Mucosa of stomach (tissue), 1 donor: Measurements from ENCODE around the gene DEFB118.
"Not testable (repeated sequence)": the region's sequence is repeated elsewhere in the genome, so short reads cannot be mapped to it uniquely, and the experiment has no call there.

Experiments
- H3K27me3 ChIP-seq: one replicate; pipeline ENCODE4 v1.7.0; 2013; ENCODE audit warnings: mild to moderate bottlenecking, low read length; ENCODE audit not compliant: control insufficient read depth, insufficient read depth
- H3K36me3 ChIP-seq: one replicate; pipeline ENCODE4 v1.7.0; 2013; ENCODE audit warnings: low read length; ENCODE audit not compliant: control insufficient read depth, insufficient read depth
- H3K4me1 ChIP-seq: one replicate; pipeline ENCODE4 v1.7.0; 2013; ENCODE audit warnings: mild to moderate bottlenecking, low read length; ENCODE audit not compliant: control insufficient read depth, insufficient read depth
- H3K4me3 ChIP-seq: one replicate; pipeline ENCODE4 v1.7.0; 2013; ENCODE audit warnings: low read length
- H3K9ac ChIP-seq: one replicate; pipeline ENCODE4 v1.7.0; 2013; ENCODE audit warnings: mild to moderate bottlenecking, low read length, moderate library complexity
- H3K9me3 ChIP-seq: one replicate; pipeline ENCODE4 v1.7.0; 2013; ENCODE audit warnings: mild to moderate bottlenecking, low read length, moderate library complexity; ENCODE audit not compliant: control insufficient read depth
- donor health status: Pancreatic carcinoma.

The DEFB118 gene, protein sequence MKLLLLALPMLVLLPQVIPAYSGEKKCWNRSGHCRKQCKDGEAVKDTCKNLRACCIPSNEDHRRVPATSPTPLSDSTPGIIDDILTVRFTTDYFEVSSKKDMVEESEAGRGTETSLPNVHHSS

DNA sequence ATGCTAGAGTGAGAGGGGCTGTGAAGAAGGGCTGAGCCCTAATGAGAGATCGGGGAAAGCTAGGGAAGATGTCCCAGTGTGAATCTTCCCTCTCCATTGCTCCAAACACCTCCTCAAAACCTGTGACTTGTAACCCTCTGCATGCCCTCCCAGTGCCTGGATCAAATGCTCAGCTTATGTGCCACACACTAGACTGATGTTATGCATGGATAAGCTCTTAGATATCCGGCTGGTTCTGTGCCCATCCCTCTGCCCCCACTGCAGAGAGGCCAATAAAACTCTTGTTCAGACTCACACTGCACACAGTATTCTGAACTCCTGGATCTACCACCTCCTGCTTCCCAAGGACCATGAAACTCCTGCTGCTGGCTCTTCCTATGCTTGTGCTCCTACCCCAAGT lies at the start of gene DEFB118:
TSS of gene DEFB118 (plus strand) at position 301 of the 400 bp plus-strand sequence. CDS start at position 351, 50 bp downstream.
- Histone ChIP-seq H3K9me3 (no peaks in the 10 kb centered on the region), H3K4me1 (no peaks in the 10 kb centered on the region)

DNA sequence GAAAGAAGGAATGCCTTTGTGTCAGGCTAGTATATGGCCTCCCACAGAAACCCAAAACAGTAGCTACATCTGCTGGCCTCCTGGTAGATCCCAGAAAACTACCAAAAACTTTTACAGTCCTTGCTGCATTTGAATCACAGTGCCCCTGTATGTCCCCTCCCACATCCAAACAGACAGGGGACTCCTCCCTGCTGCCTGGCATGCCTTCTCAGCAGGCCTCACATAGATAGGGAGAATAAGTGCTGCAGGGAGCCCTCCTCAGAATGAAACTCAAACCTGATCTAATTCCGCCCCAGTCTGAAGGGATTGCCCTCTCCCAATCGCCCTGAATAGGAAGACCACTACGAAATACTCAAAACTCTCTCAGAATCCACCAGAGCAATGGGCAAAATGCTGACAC lies 45.9 kb upstream of the DEFB118 start:
- Histone ChIP-seq H3K9me3 (no peaks in the 10 kb centered on the region), H3K4me3 (no peak overlapping the region), H3K9ac (no peak overlapping the region), H3K27me3 (no peaks in the 10 kb centered on the region), H3K4me1 (no peaks in the 10 kb centered on the region), H3K36me3 (no peaks in the 10 kb centered on the region)

More for the DNA sequence above, at the start of gene DEFB118:
- H3K4me3 ChIP-seq: no peak within 1 kb of the TSS
- no peaks in the 10 kb centered on the region for H3K36me3 ChIP-seq
- H3K9ac ChIP-seq: no peak within 1 kb of the TSS
- no peaks in the 10 kb centered on the region for H3K27me3 ChIP-seq

DNA sequence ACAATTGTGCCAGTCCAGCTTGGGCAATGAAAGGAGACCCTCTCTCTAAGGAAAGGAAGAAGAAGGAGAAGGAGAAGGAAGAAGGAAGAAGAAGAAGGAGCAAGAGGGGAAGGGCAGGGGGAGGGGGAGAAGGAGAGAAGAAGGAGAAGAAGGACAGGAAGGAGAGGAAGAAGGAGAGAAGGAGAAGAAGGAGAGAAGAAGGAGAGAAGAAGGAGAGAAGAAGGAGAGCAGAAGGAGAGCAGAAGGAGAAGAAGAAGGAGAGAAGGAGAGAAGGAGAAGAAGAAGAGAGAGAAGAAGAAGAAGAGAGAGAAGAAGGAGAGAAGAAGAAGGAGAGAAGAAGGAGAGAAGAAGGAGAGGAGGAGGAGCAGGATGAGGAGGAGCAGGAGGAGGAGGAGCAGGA lies 37.5 kb upstream of the DEFB118 start:
- Histone ChIP-seq H3K27me3 (no peaks in the 10 kb centered on the region), H3K4me1 (no peaks in the 10 kb centered on the region), H3K9me3 (no peaks in the 10 kb centered on the region), H3K36me3 (no peaks in the 10 kb centered on the region), H3K9ac (no peak overlapping the region), H3K4me3 (no peak overlapping the region)

DNA sequence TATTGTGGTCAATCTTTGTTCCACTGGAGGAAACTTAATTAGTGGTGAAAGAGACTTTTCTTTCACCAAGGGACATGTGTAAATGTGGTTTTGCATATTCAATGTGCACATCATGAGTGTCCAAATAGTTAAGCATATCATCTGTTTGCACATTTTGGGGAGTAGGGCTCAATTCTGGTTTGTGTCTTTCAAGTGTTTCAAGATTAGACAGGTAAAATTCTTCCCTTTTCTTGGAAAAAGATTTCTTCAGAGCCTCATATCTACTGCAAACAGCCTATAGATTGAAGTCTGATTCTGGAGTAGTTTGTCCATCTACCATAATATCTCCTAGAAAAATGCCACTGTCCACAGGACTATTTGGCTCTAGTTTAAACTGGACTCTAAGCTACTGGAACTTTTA lies 26.9 kb upstream of the DEFB118 start:
- Histone ChIP-seq H3K9me3 (no peaks in the 10 kb centered on the region), H3K9ac (no peak overlapping the region), H3K36me3 (no peaks in the 10 kb centered on the region), H3K27me3 (no peaks in the 10 kb centered on the region), H3K4me3 (no peak overlapping the region), H3K4me1 (no peaks in the 10 kb centered on the region)

DNA sequence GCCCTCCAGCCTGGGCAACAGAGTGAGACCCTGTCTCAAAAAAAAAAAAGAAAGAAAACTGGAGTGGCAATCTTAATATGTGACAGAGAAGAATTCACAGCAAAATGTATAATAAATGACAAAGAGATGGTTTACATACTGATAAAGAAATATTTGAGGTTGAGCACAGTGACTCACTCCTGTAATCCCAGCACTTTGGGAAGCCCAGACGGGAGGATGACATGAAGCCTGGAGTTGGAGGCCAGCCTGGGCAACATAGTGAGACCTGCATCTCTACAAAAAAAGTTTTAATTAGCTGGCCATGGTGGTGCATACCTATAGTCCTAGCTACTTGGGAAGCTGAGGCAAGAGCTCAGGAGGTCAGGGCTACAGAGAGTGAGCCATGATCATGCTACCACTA lies 12.4 kb upstream of the DEFB118 start:
- H3K36me3 ChIP-seq: no peaks in the 10 kb centered on the region
- H3K4me3 ChIP-seq: no peak overlapping the region
- H3K27me3 ChIP-seq: no peaks in the 10 kb centered on the region
- H3K9me3 ChIP-seq: no peaks in the 10 kb centered on the region
- H3K9ac ChIP-seq: no peak overlapping the region
- no peaks in the 10 kb centered on the region for H3K4me1 ChIP-seq

DNA sequence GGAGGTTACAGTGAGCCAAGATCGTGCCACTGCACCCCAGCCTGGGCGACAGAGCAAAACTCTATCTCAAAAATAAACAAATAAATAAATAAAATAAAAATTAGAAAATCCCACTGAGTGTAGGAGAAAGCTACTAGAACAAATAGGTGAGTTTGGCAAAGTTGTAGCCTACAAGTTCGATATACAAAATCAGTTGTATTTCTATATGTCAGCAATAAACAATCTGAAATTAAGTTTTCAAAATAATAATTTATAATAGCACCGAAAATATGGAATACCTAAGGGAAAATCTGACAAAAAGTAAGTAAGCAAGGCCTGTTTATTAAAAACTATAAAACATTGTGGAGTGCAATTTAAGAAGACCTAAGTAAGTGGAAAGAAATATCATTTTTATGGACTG lies 5.1 kb upstream of the DEFB118 start:
- H3K36me3 ChIP-seq: no peaks in the 10 kb centered on the region
- H3K27me3 ChIP-seq: no peaks in the 10 kb centered on the region
- H3K9me3 ChIP-seq: no peaks in the 10 kb centered on the region
- no peak overlapping the region for H3K9ac ChIP-seq
- no peaks in the 10 kb centered on the region for H3K4me1 ChIP-seq
- H3K4me3 ChIP-seq: no peak overlapping the region

DNA sequence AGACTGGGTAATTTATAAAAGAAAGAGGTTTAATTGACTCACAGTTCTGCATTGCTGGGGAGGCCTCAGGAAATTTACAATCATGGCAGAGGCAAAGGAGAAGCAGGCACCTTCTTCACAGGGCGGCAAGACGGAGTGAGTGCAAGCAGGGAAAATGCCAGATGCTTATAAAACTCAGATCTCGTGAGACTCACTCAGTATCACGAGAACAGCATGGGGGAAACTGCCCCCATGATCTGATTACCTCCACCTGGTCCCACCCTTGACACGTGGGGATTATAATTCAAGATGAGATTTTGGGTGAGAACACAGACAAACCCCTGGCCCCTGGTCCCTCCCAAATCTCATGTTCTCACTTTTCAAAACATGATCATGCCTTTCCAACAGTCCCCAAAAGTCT lies 4.1 kb upstream of the DEFB118 start:
- not testable (repeated sequence) for H3K9me3 ChIP-seq, H3K36me3 ChIP-seq, H3K4me1 ChIP-seq, H3K9ac ChIP-seq, H3K4me3 ChIP-seq, H3K27me3 ChIP-seq

DNA sequence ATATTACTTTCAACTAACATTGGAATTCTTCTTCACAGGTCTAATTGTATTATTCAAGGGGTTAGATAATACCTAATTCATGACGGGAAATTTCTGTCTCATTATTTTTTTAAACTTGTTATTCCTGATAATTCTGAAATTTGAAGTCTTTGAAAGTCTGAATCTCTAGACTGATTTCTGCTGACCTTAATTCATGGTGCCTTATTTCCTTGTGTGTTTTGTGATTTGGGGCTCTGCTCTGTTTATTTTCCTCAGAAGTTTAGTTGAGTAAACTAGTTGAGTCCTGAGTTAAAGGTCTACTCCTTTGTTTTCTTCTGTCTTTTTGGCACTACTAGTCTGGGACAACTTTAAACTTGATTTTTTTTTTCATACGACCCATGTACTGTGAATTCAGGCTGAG lies 5.9 kb downstream of the DEFB118 start:
- no peaks in the 10 kb centered on the region for H3K9me3 ChIP-seq
- H3K36me3 ChIP-seq: no peaks in the 10 kb centered on the region
- H3K4me3 ChIP-seq: no peak overlapping the region
- H3K4me1 ChIP-seq: no peaks in the 10 kb centered on the region
- no peak overlapping the region for H3K9ac ChIP-seq
- no peaks in the 10 kb centered on the region for H3K27me3 ChIP-seq

DNA sequence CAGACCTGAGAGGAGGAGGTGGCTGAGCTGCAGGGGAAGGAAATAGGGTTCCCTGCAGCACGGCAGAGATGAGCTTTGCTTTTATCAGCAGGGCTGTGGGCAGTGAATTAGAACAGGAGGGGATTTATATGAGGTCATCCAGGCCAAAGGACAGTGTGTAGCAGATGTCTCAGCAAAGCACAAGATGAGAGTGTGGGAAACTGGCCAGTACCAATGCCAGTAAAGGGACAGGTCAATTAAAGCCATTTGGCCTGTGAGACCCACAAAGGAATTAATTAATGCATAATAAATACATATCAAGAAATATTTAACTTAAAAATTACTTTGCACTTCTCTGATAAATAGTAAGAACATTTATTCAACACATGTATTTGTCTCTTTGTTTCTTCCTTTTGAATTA lies 22.1 kb downstream of the DEFB118 start, which contains the start of gene DEFB119:
TSS of gene DEFB119 (minus strand) at position 101 of the 400 bp plus-strand sequence. CDS start 107 bp downstream, outside the sequence.
- Histone ChIP-seq H3K27me3 (peaks cover 4% of the 10 kb centered on the region), H3K4me1 (no peaks in the 10 kb centered on the region), H3K9ac (no peak within 1 kb of the TSS), H3K9me3 (no peaks in the 10 kb centered on the region), H3K36me3 (no peaks in the 10 kb centered on the region), H3K4me3 (no peak within 1 kb of the TSS)

DNA sequence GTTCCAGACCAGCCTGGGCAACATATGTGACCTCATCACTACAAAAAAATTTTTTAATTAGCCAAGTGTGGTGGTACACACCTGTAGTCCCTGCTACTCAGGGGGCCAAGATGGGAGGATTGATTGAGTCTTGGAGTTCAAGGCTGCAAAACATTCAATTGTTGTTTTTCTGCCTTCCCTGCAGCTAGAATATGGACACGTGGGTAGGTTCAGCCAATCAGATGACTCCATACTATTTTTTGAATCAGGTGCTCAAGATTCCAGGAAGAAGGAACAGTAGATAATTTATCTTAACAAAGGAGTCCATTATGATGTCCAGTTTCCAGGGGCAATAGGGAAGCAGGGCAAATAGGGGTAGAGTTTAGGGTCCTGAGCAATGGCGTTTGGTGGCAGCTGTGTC lies 24.4 kb downstream of the DEFB118 start:
- H3K4me3 ChIP-seq: no peak overlapping the region
- H3K9ac ChIP-seq: no peak overlapping the region
- H3K9me3 ChIP-seq: no peaks in the 10 kb centered on the region
- no peaks in the 10 kb centered on the region for H3K4me1 ChIP-seq
- no peaks in the 10 kb centered on the region for H3K36me3 ChIP-seq
- H3K27me3 ChIP-seq: peaks cover 4% of the 10 kb centered on the region

DNA sequence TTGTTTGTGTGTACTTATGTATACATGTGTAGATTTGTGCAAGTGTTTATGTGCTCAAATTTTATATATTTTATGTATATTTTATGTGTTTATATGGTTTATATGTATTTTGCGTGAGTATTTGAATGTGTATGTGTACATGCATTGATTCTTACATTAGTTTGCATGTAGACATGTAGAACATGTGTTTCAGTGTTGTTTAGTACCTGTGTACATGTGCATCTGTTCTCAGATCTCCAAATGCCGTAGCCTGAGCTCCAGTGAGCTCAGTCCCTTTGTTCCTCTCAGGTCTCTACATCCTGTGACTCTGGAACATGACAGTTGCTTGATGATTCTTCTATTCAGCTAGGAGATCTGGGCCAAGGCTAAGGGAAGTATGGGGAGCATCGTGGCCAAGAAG lies 26.5 kb downstream of the DEFB118 start:
- Histone ChIP-seq H3K9me3 (no peaks in the 10 kb centered on the region), H3K27me3 (peaks cover 4% of the 10 kb centered on the region), H3K9ac (no peak overlapping the region), H3K36me3 (no peaks in the 10 kb centered on the region), H3K4me3 (no peak overlapping the region), H3K4me1 (no peaks in the 10 kb centered on the region)

DNA sequence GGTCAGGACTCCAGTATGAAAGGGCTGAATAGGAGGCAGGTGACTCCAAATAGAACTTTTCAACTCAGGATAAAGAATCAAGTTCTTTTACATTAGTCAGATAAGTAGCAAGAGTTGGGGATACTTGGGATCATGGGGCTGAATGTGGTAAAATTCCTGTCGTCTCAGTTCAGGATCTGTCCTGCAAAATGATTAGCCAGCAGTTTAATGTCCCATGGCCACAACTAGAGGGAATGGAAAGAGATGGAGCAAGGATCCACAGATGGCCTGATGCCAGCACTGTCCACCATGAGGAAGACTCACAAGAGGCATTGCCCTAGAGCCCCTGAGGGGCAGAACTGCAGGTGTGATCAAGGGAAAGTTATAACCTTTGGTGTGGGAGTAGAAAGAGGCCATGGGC lies 35.5 kb downstream of the DEFB118 start:
- Histone ChIP-seq H3K4me1 (no peaks in the 10 kb centered on the region), H3K27me3 (no peaks in the 10 kb centered on the region), H3K9me3 (no peaks in the 10 kb centered on the region), H3K36me3 (no peaks in the 10 kb centered on the region), H3K4me3 (no peak overlapping the region), H3K9ac (no peak overlapping the region)

DNA sequence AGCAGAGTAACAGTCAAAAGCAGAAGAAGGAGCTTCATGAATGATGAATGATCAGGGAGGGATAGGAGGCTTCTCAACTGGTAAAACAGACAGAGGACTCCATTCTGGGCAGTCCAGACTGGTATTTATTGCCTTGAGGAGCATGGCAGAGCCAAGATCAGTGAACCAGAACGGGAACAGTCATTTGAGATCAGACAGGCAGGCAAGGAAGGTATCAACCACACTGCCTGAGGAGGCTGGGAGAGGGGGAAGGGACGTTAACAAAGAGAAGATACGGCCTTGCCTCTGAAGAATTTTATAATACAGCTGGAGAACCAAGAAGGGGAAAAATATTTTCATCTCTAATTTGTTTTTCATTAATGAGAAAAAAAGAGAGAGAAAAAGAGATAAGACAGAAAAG lies 37.7 kb downstream of the DEFB118 start, which contains the start of gene DEFB121:
TSS of gene DEFB121 (minus strand) at position 101 of the 400 bp plus-strand sequence. CDS start at position 38, 63 bp downstream.
- Histone ChIP-seq H3K4me1 (no peaks in the 10 kb centered on the region), H3K9me3 (no peaks in the 10 kb centered on the region), H3K9ac (no peak within 1 kb of the TSS), H3K4me3 (no peak within 1 kb of the TSS), H3K27me3 (no peaks in the 10 kb centered on the region), H3K36me3 (no peaks in the 10 kb centered on the region)
